OCI-LY1 (cell line): Measurements from ENCODE around the gene KRT78.

Source experiments
- EZH2 ChIP-seq: fragments of 200-600 bp; sonication (generic), shearing (Covaris generic); IDR thresholded peaks from 2 replicates; pipeline ENCODE4 v1.8.0; 2017; ENCODE audit warnings: borderline replicate concordance, mixed run types, mild to moderate bottlenecking, antibody characterized with exemption, low read length, moderate library complexity, mixed read lengths
- TF ChIP-seq, protein P1 (sequence below): fragments of 200-600 bp; sonication (generic), shearing (Covaris generic); IDR thresholded peaks from 2 replicates; pipeline ENCODE4 v1.5.1; 2017; ENCODE audit warnings: mild to moderate bottlenecking, antibody characterized with exemption, low read length, moderate library complexity, mixed read lengths

DNA sequence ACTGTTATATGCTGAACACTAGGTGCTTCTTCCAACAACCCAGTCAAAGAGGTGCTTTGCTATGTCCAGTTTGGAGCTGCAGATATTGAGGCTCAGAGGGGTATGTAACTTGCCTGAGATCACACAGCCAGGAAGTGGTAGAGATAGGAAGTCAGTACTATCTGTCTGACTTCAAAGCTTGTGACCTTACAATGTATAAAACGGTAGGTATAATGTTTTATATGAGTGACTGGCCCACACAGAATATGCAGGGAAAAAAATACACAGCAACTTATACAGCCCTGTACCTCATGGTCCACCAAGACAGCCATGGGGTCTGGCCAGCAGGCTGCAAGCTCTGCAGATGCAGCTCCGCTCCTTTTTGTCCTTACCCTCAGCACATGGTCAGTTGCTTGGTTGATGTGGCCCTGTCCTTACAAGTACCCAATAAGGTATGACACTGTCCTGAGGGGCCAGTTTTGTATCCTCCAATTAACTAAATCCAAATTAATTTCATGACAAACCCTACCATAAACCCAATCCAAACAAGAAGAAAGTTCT, 31.0 kb downstream of the KRT78 start:
- TF ChIP-seq EZH2, result no peak
- TF ChIP-seq, protein P1, sequence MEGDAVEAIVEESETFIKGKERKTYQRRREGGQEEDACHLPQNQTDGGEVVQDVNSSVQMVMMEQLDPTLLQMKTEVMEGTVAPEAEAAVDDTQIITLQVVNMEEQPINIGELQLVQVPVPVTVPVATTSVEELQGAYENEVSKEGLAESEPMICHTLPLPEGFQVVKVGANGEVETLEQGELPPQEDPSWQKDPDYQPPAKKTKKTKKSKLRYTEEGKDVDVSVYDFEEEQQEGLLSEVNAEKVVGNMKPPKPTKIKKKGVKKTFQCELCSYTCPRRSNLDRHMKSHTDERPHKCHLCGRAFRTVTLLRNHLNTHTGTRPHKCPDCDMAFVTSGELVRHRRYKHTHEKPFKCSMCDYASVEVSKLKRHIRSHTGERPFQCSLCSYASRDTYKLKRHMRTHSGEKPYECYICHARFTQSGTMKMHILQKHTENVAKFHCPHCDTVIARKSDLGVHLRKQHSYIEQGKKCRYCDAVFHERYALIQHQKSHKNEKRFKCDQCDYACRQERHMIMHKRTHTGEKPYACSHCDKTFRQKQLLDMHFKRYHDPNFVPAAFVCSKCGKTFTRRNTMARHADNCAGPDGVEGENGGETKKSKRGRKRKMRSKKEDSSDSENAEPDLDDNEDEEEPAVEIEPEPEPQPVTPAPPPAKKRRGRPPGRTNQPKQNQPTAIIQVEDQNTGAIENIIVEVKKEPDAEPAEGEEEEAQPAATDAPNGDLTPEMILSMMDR, result no peak
